Mammary epithelial cell (primary cell): ENCODE results near the gene HTR4.

Source experiments
- EZH2 ChIP-seq: IDR thresholded peaks from 2 replicates; pipeline ENCODE4 v1.6.1; 2012; ENCODE audit warnings: low read length, inconsistent platforms, borderline replicate concordance
- TF ChIP-seq, protein P1 (sequence below), 2 donors: IDR thresholded peaks in 1 of 2; conservative IDR thresholded peaks in 1 of 2; 2 replicates each; pipeline ENCODE4 v1.5.1; 2011 to 2012; ENCODE audit warnings: inconsistent platforms in 2 of 2, low read length in 2 of 2, mild to moderate bottlenecking in 2 of 2, control low read depth in 1 of 2, low read depth in 1 of 2; ENCODE audit not compliant: insufficient read depth in 1 of 2; ENCODE audit errors: extremely low read depth in 1 of 2

DNA sequence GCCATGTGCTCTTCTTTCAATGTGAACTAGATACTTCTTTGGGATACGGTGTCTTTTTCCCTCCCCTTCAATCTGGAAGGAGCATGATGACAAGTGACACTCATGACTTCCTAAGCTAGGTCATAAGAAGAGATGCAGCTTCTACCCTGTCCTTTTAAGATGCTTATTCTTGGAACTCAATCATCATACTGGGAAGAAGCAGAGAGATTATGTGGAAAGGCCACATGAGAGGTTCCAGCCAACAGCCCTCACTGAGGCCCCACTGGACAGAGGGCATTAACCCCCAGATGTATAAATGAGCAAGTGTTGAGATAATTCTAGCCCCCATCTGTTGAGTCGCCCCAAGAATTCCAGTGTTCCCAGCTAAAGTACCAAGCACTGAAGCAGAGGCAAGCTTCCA is 29.3 kb upstream of the HTR4 start:
- TF ChIP-seq, protein P1, sequence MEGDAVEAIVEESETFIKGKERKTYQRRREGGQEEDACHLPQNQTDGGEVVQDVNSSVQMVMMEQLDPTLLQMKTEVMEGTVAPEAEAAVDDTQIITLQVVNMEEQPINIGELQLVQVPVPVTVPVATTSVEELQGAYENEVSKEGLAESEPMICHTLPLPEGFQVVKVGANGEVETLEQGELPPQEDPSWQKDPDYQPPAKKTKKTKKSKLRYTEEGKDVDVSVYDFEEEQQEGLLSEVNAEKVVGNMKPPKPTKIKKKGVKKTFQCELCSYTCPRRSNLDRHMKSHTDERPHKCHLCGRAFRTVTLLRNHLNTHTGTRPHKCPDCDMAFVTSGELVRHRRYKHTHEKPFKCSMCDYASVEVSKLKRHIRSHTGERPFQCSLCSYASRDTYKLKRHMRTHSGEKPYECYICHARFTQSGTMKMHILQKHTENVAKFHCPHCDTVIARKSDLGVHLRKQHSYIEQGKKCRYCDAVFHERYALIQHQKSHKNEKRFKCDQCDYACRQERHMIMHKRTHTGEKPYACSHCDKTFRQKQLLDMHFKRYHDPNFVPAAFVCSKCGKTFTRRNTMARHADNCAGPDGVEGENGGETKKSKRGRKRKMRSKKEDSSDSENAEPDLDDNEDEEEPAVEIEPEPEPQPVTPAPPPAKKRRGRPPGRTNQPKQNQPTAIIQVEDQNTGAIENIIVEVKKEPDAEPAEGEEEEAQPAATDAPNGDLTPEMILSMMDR (conservative IDR thresholded peaks at IDR 0.05 in 1 of 2, IDR thresholded peaks at IDR 0.05 in 1 of 2; ENCODE audit: extremely low read depth in 1 of 2, insufficient read depth in 1 of 2, low read depth in 1 of 2, low read length in 2 of 2), result no peak
- no peak for TF ChIP-seq EZH2
